Mucosa of rectum (tissue), 2 donors: Measurements from ENCODE around the gene AMN1.
"Not testable (repeated sequence)": the region's sequence is repeated elsewhere in the genome, so short reads cannot be mapped to it uniquely, and the experiment has no call there.

Experiments
- H3K27ac ChIP-seq, 2 donors: one replicate each; pipeline ENCODE4 v1.7.0; 2013; ENCODE audit warnings: inconsistent platforms in 2 of 2, low read depth in 2 of 2, low read length in 2 of 2
- H3K27me3 ChIP-seq, 2 donors: one replicate each; pipeline ENCODE4 v1.7.0; 2013; ENCODE audit warnings: low read length in 2 of 2; ENCODE audit not compliant: control insufficient read depth in 2 of 2, insufficient read depth in 2 of 2
- H3K36me3 ChIP-seq, 2 donors: one replicate each; pipeline ENCODE4 v1.7.0; 2013; ENCODE audit warnings: low read length in 2 of 2; ENCODE audit not compliant: control insufficient read depth in 2 of 2, insufficient read depth in 2 of 2
- H3K4me1 ChIP-seq, 2 donors: one replicate each; pipeline ENCODE4 v1.7.0; 2013; ENCODE audit warnings: low read length in 2 of 2, mild to moderate bottlenecking in 1 of 2; ENCODE audit not compliant: control insufficient read depth in 2 of 2, insufficient read depth in 2 of 2
- H3K4me3 ChIP-seq, 2 donors: one replicate each; pipeline ENCODE4 v1.7.0; 2013; ENCODE audit warnings: low read length in 2 of 2
- H3K9ac ChIP-seq, 2 donors: one replicate each; pipeline ENCODE4 v1.7.0; 2013; ENCODE audit warnings: low read length in 2 of 2, low read depth in 1 of 2, mild to moderate bottlenecking in 1 of 2
- H3K9me3 ChIP-seq, 2 donors: one replicate each; pipeline ENCODE4 v1.7.0; 2013; ENCODE audit warnings: low read length in 2 of 2; ENCODE audit not compliant: control insufficient read depth in 2 of 2
- donor health status: healthy.
- donor health status: Normal muscosa, but diverticular disease.

The AMN1 gene

DNA sequence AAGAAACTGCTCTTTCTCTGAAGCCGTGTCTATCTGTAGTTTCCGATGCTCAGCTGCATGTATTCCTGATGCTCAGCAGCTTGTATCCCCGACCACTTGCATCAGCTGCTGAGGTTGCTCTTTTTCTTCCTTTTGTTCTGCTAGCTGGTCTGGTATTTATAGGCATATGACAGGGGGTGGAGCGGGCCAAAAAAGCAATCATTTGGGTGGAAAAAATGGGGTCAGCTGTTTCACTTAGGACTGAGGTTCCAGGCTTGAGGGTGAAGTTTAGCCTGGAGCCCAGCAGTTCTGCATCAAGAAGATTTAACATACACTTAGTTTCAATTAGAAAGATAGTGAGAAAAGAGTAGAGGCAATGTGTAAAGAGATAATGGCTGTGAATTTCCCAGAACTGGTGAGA is 23.6 kb upstream of the AMN1 start:
- Histone ChIP-seq H3K36me3 (no peaks in the 10 kb centered on the region), H3K9ac (no peak overlapping the region), H3K9me3 (peaks cover 0 to 3% of the 10 kb centered on the region in 2 donors), H3K4me1 (peaks cover 13 to 19% of the 10 kb centered on the region in 2 donors), H3K4me3 (no peak overlapping the region), H3K27ac (peak overlapping the region in 1 of 2 donors; percentile 32), H3K27me3 (no peaks in the 10 kb centered on the region)

DNA sequence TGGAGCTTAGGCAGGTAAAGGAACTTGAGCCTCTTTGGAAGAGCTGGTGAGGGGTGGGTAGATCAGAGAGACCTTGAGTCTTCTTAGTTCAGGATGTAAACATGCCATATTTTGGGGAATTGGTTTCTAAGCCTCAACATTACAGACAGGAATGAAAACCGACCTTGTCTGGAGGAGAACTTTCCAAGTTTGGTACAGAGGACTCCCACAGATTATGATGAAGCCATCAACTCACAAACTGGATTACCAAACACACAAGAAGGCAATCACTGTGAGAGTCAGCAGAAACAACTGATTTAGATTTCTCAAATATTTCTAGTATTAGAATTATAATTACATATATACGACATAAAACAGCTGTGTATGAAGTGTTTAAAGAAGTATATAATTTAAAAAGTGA is 22.3 kb upstream of the AMN1 start:
- Histone ChIP-seq H3K36me3 (no peaks in the 10 kb centered on the region), H3K27me3 (no peaks in the 10 kb centered on the region), H3K4me3 (no peak overlapping the region), H3K9ac (no peak overlapping the region), H3K4me1 (peaks cover 11 to 17% of the 10 kb centered on the region in 2 donors), H3K27ac (peak overlapping the region; percentile 56 to 96), H3K9me3 (peaks cover 0 to 3% of the 10 kb centered on the region in 2 donors)

DNA sequence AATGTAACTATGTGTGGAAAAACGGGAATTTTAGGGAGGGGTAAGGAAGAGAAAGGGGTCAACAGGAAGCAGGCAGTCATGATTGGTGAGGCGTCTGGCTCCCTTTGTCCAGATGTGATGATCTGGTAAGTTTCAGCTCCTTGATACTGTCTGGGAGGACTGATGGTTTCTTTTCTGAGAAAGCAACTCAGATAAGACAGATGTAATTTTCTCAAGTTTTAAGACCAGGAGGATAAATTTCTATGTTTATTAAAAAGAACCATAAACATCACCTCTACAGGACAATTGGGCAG is 21.9 kb upstream of the AMN1 start:
- Histone ChIP-seq H3K4me3 (no peak overlapping the region), H3K9me3 (peaks cover 0 to 3% of the 10 kb centered on the region in 2 donors), H3K27ac (peak overlapping the region; percentile 56 to 96), H3K4me1 (peaks cover 11 to 17% of the 10 kb centered on the region in 2 donors), H3K36me3 (no peaks in the 10 kb centered on the region), H3K27me3 (no peaks in the 10 kb centered on the region), H3K9ac (peak overlapping the region in 1 of 2 donors; percentile 10)

DNA sequence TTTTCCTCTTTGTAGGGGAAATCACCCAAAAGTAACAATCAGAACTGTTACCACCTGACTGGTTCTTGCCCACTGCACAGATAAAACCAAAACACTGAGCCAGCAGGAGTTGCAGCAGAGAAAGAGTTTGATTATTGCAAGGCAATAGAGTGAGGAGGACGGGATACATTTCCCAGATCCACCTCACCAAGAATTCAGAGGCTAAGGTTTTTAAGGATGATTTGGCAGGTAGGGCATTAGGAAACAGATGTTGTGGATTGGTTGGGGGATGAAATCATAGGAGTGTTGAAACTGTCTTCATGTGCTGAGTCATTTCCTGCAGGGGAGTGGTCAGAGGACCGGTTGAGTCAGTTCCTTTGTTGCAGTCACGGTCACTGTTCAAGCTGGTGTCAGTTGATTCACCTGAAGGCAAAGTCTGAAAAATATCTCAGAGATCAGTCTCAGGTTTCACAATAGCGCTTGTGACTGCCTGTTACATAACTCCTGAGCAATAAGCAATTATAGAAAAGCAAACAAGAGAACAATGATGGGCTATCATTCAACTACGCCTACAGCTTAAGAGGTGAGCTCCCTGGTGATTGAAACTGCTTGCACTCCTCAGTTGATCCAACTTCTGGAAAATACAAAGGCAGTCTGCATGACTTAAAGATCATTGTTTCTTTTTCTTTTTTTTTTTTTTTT is 20.3 kb upstream of the AMN1 start:
- no peaks in the 10 kb centered on the region for H3K36me3 ChIP-seq
- H3K9me3 ChIP-seq, result peaks cover 0 to 3% of the 10 kb centered on the region in 2 donors
- peak overlapping the region; percentile 89 to 96 for H3K27ac ChIP-seq
- peaks cover 11 to 24% of the 10 kb centered on the region in 2 donors for H3K4me1 ChIP-seq
- peak overlapping the region; percentile 36 to 42 for H3K4me3 ChIP-seq
- peak overlapping the region in 1 of 2 donors; percentile 45 for H3K9ac ChIP-seq
- no peaks in the 10 kb centered on the region for H3K27me3 ChIP-seq

DNA sequence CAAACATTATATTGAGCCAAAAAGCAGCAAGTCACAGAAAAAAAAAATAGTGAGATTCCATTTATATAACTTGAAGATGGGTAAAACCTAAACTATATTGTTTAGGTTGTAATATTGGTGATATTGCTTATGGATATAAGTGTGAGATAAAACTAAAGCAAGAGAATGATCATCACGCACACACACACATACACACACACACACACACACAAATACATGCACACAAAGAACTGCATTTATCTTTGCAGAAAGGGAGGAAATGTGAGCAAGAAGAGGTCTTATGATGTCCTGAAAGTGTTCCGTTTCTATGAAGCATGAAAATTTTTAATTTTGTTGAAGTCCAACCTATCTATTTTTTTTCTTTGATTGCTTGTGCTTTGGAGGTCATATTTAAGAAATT is 16.4 kb upstream of the AMN1 start:
- H3K9ac ChIP-seq, result no peak overlapping the region
- H3K9me3 ChIP-seq, result peaks cover 0 to 3% of the 10 kb centered on the region in 2 donors
- H3K36me3 ChIP-seq, result no peaks in the 10 kb centered on the region
- H3K27me3 ChIP-seq, result no peaks in the 10 kb centered on the region
- peaks cover 6 to 22% of the 10 kb centered on the region in 2 donors for H3K4me1 ChIP-seq
- no peak overlapping the region for H3K4me3 ChIP-seq
- peak overlapping the region; percentile 9 to 76 for H3K27ac ChIP-seq

DNA sequence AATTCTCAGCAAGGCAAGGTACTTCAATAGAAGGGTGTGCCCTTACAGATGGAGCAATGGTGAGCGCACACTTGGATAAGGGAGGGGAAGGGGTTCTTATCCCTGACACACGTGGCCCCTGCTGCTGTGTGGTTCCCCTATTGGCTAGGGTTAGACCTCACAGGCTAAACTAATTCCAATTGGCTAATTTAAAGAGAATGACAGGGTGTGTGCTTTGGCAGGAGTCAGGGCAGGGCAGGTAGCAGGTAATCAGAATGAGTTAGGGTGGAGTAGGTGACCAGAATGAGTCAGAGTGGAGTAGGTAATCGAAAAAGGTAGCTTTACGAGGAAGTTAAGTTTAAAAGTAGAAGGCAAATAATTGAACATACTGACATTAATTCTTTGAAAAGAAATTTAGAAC is 15.5 kb upstream of the AMN1 start:
- Histone ChIP-seq H3K27ac (peak overlapping the region; percentile 76 to 93), H3K4me1 (peaks cover 4 to 18% of the 10 kb centered on the region in 2 donors)
- not testable (repeated sequence) for H3K9me3 ChIP-seq, H3K36me3 ChIP-seq, H3K9ac ChIP-seq, H3K4me3 ChIP-seq, H3K27me3 ChIP-seq

DNA sequence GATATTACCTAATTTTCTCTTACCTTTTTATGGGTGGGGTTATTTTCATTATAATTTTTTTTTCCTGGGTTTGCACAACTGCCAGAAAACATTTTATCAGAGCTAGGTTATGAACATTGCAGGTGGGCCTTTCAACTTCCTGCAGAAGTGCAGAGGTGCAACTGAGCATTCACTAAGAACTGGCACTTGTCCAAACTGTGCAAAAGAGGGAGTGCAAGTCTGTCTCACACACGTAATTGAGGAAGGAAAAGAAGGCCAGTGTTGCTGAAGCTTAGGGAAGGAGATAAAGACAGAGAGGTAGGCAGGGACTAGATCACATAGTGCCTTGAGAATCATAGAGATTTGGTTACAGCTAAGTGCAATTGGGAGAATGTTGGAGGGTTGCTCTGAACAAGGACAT is 14.1 kb upstream of the AMN1 start:
- H3K9me3 ChIP-seq, result peaks cover 0 to 1% of the 10 kb centered on the region in 2 donors
- peak overlapping the region; percentile 54 to 76 for H3K27ac ChIP-seq

DNA sequence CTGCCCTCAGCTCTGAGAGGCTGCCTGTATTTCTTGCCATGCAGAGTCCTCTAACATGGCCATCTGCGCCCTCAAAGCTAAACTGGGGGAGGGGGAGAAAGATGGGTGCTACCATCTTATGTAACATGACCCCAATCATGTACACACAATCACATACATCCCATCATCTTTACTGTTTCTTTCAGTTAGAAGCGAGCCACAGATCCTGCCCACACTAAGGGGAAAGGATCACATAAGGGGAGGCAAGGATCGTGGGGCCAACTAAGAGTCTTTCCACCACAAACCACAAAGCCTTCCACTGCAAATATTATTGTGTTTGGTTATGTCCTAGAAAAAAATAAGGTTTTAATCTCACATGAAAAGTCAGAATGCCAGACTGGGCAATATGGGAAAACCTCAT is 11.8 kb upstream of the AMN1 start:
- H3K36me3 ChIP-seq, result no peaks in the 10 kb centered on the region
- H3K4me1 ChIP-seq, result peaks cover 0 to 13% of the 10 kb centered on the region in 2 donors
- H3K4me3 ChIP-seq, result no peak overlapping the region
- H3K9me3 ChIP-seq, result no peaks in the 10 kb centered on the region
- H3K9ac ChIP-seq, result no peak overlapping the region
- no peaks in the 10 kb centered on the region for H3K27me3 ChIP-seq
- no peak overlapping the region for H3K27ac ChIP-seq

More for the DNA sequence above, 14.1 kb upstream of the AMN1 start:
- Histone ChIP-seq H3K4me3 (no peak overlapping the region), H3K36me3 (no peaks in the 10 kb centered on the region), H3K4me1 (peaks cover 0 to 13% of the 10 kb centered on the region in 2 donors), H3K27me3 (no peaks in the 10 kb centered on the region), H3K9ac (no peak overlapping the region)

DNA sequence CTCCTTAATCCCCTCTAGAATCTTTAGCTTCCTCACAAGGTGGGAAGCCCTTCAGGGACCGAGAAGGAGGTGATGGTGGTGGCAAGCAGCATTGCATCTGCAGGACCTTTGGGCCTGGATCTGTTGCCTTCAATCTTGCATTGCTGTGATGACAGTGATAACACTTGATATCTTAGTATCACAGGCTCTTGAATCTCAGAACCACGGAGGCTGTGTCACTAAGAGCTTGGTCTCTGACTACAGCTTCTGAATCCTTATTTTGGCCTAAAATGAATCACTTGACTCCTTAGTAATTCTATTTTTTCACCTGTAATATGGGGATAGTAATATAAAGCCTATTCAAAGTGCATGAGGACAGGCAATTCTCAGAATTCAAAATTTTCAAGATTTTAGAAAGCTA is 8.9 kb upstream of the AMN1 start:
- Histone ChIP-seq H3K36me3 (no peaks in the 10 kb centered on the region), H3K9me3 (no peaks in the 10 kb centered on the region), H3K4me3 (no peak overlapping the region), H3K9ac (no peak overlapping the region), H3K27ac (no peak overlapping the region), H3K4me1 (peaks cover 3% of the 10 kb centered on the region in 2 donors), H3K27me3 (no peaks in the 10 kb centered on the region)

DNA sequence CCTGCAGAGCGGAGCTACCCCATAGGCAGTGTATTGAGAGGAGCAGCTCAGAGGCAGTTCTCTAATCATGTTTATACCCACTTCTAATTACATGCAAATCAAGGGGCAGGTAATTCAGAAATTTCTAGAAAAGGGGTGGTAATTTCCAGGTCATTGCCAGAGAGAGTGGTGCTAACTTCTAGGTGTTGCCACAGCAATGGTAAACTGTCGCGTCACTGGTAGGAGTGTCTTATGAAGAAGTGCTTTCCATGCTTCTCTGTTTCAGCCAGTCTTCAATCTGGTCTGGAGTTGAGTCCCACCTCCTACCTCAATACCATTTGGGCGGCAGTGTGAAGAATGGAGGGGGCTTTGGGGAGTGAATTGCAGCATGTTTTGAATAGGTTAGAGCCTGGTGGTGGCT is 8.5 kb upstream of the AMN1 start:
- peaks cover 3% of the 10 kb centered on the region in 2 donors for H3K4me1 ChIP-seq

More for the DNA sequence above, 8.5 kb upstream of the AMN1 start:
- Histone ChIP-seq H3K27ac (no peak overlapping the region), H3K27me3 (no peaks in the 10 kb centered on the region), H3K4me3 (no peak overlapping the region), H3K9ac (no peak overlapping the region), H3K36me3 (no peaks in the 10 kb centered on the region), H3K9me3 (no peaks in the 10 kb centered on the region)
